A673 (cell line): ENCODE measurements around the gene COQ8B. TPM values are rescaled to one million over a fixed set of nuclear protein-coding genes. Genes with fewer than 3 reads are reported as not detected.

ENCODE experiments used
- BruUV-seq: library from RNA; stranded (reverse); fragments of 400-500 nt; replicated peaks from 2 replicates; lab custom pipeline; 2021; lab: Mats Ljungman, UMichigan
- CTCF ChIA-PET: fragments of 300-600 bp; sonication (Branson Sonifier 250); formaldehyde crosslinking; loops from one replicate; lab custom pipeline; 2022; ENCODE audit warnings: antibody characterized with exemption; lab: Charles Lee
- POLR2A ChIA-PET: fragments of 300-600 bp; sonication (Branson Sonifier 250); formaldehyde crosslinking; loops from one replicate; lab custom pipeline; 2022; ENCODE audit warnings: antibody characterized with exemption; ENCODE audit not compliant: low non-redundant PET; lab: Charles Lee
- DNase-seq: peaks from one replicate; pipeline ENCODE4 v3.0.0-alpha.2; 2015; ENCODE audit warnings: low spot score
- H3K27ac ChIP-seq: fragments of 200-600 bp; sonication (generic); 2 replicates; pipeline ENCODE4 v1.5.1; 2016; ENCODE audit warnings: mixed run types, low read depth, mild to moderate bottlenecking, mixed read lengths, antibody characterized with exemption, low read length; ENCODE audit not compliant: poor library complexity, severe bottlenecking
- H3K27me3 ChIP-seq: fragments of 200-600 bp; sonication (generic); replicated peaks from 2 replicates; pipeline ENCODE4 v1.6.1; 2017; ENCODE audit warnings: mixed run types, low read depth, mild to moderate bottlenecking, mixed read lengths, antibody characterized with exemption, low read length; ENCODE audit not compliant: insufficient read depth, poor library complexity
- H3K36me3 ChIP-seq: fragments of 200-600 bp; sonication (generic); 2 replicates; pipeline ENCODE4 v1.6.1; 2016; ENCODE audit warnings: mixed run types, mild to moderate bottlenecking, mixed read lengths, antibody characterized with exemption, low read length; ENCODE audit not compliant: insufficient read depth, poor library complexity, severe bottlenecking
- H3K4me1 ChIP-seq: fragments of 200-600 bp; sonication (generic); 2 replicates; pipeline ENCODE4 v1.6.1; 2017; ENCODE audit warnings: mixed run types, mild to moderate bottlenecking, mixed read lengths, antibody characterized with exemption, low read length; ENCODE audit not compliant: insufficient read depth, poor library complexity, severe bottlenecking
- H3K4me3 ChIP-seq: fragments of 200-600 bp; sonication (generic); 2 replicates; pipeline ENCODE4 v1.5.1; 2016; ENCODE audit warnings: low read depth, mixed run types, mild to moderate bottlenecking, mixed read lengths, low read length; ENCODE audit not compliant: poor library complexity, severe bottlenecking
- H3K9me3 ChIP-seq: fragments of 200-600 bp; sonication (generic); 2 replicates; pipeline ENCODE4 v1.6.1; 2016; ENCODE audit warnings: mixed run types, low read depth, mild to moderate bottlenecking, mixed read lengths, antibody characterized with exemption, low read length; ENCODE audit not compliant: poor library complexity, severe bottlenecking
- EZH2 ChIP-seq: fragments of 200-600 bp; sonication (generic); IDR thresholded peaks from 2 replicates; pipeline ENCODE4 v1.6.1; 2017; ENCODE audit warnings: borderline replicate concordance, low read depth, mild to moderate bottlenecking, mixed read lengths, antibody characterized with exemption, low read length; ENCODE audit not compliant: poor library complexity, severe bottlenecking
- intact Hi-C: fragments of 100-400 bp; cut with micrococcal nuclease; formaldehyde crosslinking; loops from one replicate; pipeline ENCODE4 v1.10.0; 2022; ENCODE audit not compliant: unreplicated experiment
- total RNA-seq: library from RNA; stranded (reverse); gene quantifications from 2 replicates; pipeline ENCODE4 v1.2.3, GENCODE V29; 2021
- TF ChIP-seq, protein P1 (sequence below): fragments of 300-800, 200-600 bp; sonication (generic); conservative IDR thresholded peaks from 2 replicates; pipeline ENCODE4 v1.5.1; 2017; ENCODE audit warnings: low read depth, mild to moderate bottlenecking, antibody characterized with exemption, low read length, moderate library complexity, mixed read lengths

Gene COQ8B
- total RNA-seq, 1 experiment from 2014 or later, result 34.1 TPM

DNA sequence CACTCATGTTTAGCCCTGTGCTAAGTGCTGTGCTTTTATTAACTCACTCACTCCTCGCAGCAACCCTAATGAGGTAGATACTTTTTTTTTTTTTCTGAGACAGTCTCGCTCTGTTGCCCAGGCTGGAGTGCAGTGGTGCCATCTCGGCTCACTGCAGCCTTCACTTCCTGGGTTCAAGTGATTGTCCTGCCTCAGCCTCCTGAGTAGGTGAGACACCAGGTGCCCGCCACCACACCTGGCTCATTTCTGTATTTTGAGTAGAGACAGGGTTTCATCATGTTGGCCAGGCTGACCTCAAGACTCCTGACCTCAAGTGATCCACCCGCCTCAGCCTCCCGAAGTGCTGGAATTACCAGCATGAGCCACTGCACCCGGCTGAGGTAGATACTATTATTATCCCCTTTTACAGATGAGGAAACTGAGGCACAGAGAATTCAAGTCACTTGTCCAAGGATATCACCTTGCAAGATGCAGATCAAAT lies 2.8 kb upstream of the COQ8B start:
- no peaks in the 10 kb centered on the region for H3K36me3 ChIP-seq
- H3K4me1 ChIP-seq, result peaks cover 33% of the 10 kb centered on the region
- no peak for DNase-seq
- no peak overlapping the region for H3K27ac ChIP-seq
- intact Hi-C loops, result loop anchor here (10.0 kb wide), 1 partner anchor 85 kb away; no protein-coding TSS in a partner anchor
- ChIA-PET POLR2A (interaction anchor here (0.7 kb wide), 1 partner anchor 11 kb away, joined by 10 read pairs; no protein-coding TSS in a partner anchor), CTCF (no interaction called here)
- H3K4me3 ChIP-seq, result no peak overlapping the region
- no peak for TF ChIP-seq EZH2
- TF ChIP-seq, protein P1, sequence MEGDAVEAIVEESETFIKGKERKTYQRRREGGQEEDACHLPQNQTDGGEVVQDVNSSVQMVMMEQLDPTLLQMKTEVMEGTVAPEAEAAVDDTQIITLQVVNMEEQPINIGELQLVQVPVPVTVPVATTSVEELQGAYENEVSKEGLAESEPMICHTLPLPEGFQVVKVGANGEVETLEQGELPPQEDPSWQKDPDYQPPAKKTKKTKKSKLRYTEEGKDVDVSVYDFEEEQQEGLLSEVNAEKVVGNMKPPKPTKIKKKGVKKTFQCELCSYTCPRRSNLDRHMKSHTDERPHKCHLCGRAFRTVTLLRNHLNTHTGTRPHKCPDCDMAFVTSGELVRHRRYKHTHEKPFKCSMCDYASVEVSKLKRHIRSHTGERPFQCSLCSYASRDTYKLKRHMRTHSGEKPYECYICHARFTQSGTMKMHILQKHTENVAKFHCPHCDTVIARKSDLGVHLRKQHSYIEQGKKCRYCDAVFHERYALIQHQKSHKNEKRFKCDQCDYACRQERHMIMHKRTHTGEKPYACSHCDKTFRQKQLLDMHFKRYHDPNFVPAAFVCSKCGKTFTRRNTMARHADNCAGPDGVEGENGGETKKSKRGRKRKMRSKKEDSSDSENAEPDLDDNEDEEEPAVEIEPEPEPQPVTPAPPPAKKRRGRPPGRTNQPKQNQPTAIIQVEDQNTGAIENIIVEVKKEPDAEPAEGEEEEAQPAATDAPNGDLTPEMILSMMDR, result no peak
- no peaks in the 10 kb centered on the region for H3K9me3 ChIP-seq
- no peaks in the 10 kb centered on the region for H3K27me3 ChIP-seq
- BruUV-seq, result no TSS peak

DNA sequence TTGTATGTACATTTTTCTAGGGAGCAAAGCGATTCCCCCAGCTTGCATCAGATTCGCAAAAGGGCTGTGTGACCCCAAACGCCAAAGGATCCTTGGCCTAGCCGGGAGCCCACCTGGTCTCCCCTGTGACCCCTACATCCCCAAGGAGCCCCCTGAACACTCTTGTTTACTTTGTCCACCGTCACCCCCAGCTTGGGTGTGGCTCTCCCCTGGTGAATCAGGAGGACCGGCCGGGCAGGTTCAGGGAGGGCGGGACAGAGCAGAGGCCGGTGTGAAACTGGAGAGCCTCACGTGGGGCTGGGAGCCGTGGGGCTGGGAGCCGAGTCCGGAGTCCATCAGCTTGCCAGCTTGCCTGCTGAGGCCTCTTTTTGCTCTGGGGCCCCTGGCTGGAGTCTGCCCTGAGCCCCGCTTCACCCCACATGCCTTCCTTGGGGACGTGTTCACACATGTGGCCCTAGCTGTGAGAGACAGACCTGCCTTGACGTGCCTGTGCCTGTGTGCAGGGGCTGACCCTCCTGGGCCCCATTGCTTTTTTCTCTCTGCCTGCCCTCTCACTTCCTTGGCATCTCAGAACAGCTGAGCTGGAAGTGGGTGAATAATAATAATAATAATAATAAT lies 2.2 kb upstream of the COQ8B start:
- no peaks in the 10 kb centered on the region for H3K27me3 ChIP-seq
- no peak for TF ChIP-seq EZH2
- TF ChIP-seq, protein P1, result no peak
- no TSS peak for BruUV-seq
- POLR2A ChIA-PET, result no interaction called here
- H3K27ac ChIP-seq, result peak overlapping the region; percentile 60
- CTCF ChIA-PET, result no interaction called here
- peaks cover 38% of the 10 kb centered on the region for H3K4me1 ChIP-seq
- DNase-seq, result no peak
- H3K36me3 ChIP-seq, result no peaks in the 10 kb centered on the region
- H3K9me3 ChIP-seq, result no peaks in the 10 kb centered on the region
- intact Hi-C loops, result loop anchor here (10.0 kb wide), 1 partner anchor 86 kb away; no protein-coding TSS in a partner anchor
- peak overlapping the region; percentile 68 for H3K4me3 ChIP-seq

DNA sequence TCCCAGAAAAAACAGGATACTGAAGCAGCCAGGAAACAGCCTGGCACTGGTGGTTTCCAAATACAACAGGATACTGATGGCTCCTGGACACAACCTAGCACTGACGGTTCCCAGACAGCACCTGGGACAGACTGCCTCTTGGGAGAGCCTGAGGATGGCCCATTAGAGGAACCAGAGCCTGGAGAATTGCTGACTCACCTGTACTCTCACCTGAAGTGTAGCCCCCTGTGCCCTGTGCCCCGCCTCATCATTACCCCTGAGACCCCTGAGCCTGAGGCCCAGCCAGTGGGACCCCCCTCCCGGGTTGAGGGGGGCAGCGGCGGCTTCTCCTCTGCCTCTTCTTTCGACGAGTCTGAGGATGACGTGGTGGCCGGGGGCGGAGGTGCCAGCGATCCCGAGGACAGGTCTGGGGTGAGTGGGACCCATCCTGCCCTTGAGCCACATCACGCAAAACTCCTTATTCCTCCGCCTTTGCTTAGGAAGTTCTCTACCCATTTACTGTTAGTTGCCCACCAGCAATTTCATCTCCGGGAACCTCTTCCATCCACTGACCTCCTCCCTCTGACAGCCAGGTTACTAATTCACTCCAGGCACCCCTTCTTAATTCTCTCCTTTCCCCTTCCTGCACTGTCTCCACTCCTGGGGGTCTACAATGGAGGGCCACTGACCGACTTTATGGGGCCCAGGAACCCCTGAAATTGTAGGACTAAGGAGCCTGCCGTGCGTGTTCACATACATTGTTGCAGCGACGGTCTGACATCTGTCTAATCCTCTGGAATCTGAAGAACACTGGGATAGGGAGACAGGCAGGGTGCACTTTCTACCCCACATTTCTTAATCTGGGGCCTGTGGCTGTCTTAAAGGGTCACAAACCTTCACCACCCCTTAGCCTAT lies 1.4 kb upstream of the COQ8B start:
- TF ChIP-seq, protein P1, result no peak
- no peak for TF ChIP-seq EZH2
- Histone ChIP-seq H3K27me3 (no peaks in the 10 kb centered on the region), H3K4me3 (peak overlapping the region; percentile 68), H3K27ac (peak overlapping the region; percentile 60), H3K9me3 (no peaks in the 10 kb centered on the region), H3K36me3 (no peaks in the 10 kb centered on the region), H3K4me1 (peaks cover 39% of the 10 kb centered on the region)
- ChIA-PET CTCF (no interaction called here), POLR2A (no interaction called here)
- peak; percentile 28 for DNase-seq
- BruUV-seq, result TSS peak; percentile 25
- intact Hi-C loops, result loop anchor here (10.0 kb wide), 1 partner anchor 87 kb away; no protein-coding TSS in a partner anchor
